ENCODE measurements around the gene MYO15A.

The MYO15A gene

GRCh38 chr17:18106211-18106610 is 2.3 kb upstream of the MYO15A start:
- no peak for FAIRE-seq

- no peak for FAIRE-seq
These were observed 1.3 kb upstream of the MYO15A start for GRCh38 chr17:18107061-18107790.

GRCh38 chr17:18107971-18108370 is 585 bp upstream of the MYO15A start:
- no peak for FAIRE-seq

GRCh38 chr17:18109935-18110485 is 1.5 kb downstream of the MYO15A start:
- FAIRE-seq: no peak

- FAIRE-seq: no peak
These were observed 2.1 kb downstream of the MYO15A start for GRCh38 chr17:18110636-18111145.

- FAIRE-seq: no peak
These were observed 2.9 kb downstream of the MYO15A start for GRCh38 chr17:18111330-18111971.

- FAIRE-seq: no peak
These were observed 7.0 kb downstream of the MYO15A start for GRCh38 chr17:18115517-18115916.

GRCh38 chr17:18116078-18116477 is 7.5 kb downstream of the MYO15A start:
- FAIRE-seq: no peak

- FAIRE-seq: no peak
These were observed 9.0 kb downstream of the MYO15A start for GRCh38 chr17:18117533-18117932.

GRCh38 chr17:18117982-18118975 is 9.7 kb downstream of the MYO15A start:
- FAIRE-seq: no peak

GRCh38 chr17:18119166-18119745 is 10.7 kb downstream of the MYO15A start:
- no peak for FAIRE-seq

- FAIRE-seq: no peak
These were observed 11.4 kb downstream of the MYO15A start for GRCh38 chr17:18119938-18120337.

- no peak for FAIRE-seq
These were observed 12.0 kb downstream of the MYO15A start for GRCh38 chr17:18120461-18121017.

- no peak for FAIRE-seq
These were observed 12.8 kb downstream of the MYO15A start for GRCh38 chr17:18121144-18121910.

GRCh38 chr17:18122990-18123753 is 14.6 kb downstream of the MYO15A start:
- FAIRE-seq: no peak

- no peak for FAIRE-seq
These were observed 16.0 kb downstream of the MYO15A start for GRCh38 chr17:18124345-18125126.

- no peak for FAIRE-seq
These were observed 20.5 kb downstream of the MYO15A start for GRCh38 chr17:18129041-18129502.

GRCh38 chr17:18132711-18133110 is 24.2 kb downstream of the MYO15A start:
- FAIRE-seq: no peak

- FAIRE-seq: no peak
These were observed 27.8 kb downstream of the MYO15A start for GRCh38 chr17:18136357-18136756.

All from TTC549 (cell line).